Effector CD4-positive, alpha-beta T cell (primary cell): Measurements from ENCODE around the gene SCN5A.
"Not testable (repeated sequence)": the region's sequence is repeated elsewhere in the genome, so short reads cannot be mapped to it uniquely, and the experiment has no call there.

Source experiments
- DNase-seq: peaks from one replicate; pipeline ENCODE4 v3.0.0-alpha.2; 2020

SCN5A gene

DNA sequence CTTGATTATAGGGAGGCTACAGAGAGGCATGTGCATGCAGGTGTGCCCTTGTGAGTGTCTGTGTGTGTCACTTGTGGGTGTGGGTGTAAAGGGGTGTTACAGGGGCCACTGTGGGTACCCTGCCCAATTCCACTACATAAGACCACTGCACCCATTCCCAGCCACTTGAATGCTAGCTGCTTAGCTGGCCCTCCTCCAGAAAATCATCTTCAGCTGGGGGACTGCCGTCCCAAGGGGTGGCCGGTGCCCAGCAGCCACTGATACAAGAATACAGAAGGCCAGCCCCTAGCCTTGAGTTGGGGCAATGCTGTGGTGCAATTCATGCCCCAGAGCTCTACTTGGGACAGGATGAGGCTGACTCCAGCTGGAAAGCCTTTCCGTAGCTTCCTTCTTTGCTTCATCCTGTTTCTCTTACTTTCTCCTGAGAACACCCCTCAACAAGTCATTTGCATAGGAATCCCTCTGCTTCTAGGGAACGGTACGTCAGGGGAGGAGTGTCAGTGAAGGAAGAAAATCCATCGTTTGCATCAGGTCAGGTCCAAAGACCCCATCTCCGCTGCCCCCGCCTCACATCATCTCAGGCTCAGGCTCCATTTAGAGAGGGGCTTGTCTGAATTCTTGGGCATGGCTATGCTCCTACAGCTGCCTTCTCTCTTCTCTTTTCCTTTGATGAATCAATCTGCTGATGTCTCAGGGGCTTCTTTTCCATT lies 72.0 kb downstream of the SCN5A start:
- DNase-seq, result no peak

DNA sequence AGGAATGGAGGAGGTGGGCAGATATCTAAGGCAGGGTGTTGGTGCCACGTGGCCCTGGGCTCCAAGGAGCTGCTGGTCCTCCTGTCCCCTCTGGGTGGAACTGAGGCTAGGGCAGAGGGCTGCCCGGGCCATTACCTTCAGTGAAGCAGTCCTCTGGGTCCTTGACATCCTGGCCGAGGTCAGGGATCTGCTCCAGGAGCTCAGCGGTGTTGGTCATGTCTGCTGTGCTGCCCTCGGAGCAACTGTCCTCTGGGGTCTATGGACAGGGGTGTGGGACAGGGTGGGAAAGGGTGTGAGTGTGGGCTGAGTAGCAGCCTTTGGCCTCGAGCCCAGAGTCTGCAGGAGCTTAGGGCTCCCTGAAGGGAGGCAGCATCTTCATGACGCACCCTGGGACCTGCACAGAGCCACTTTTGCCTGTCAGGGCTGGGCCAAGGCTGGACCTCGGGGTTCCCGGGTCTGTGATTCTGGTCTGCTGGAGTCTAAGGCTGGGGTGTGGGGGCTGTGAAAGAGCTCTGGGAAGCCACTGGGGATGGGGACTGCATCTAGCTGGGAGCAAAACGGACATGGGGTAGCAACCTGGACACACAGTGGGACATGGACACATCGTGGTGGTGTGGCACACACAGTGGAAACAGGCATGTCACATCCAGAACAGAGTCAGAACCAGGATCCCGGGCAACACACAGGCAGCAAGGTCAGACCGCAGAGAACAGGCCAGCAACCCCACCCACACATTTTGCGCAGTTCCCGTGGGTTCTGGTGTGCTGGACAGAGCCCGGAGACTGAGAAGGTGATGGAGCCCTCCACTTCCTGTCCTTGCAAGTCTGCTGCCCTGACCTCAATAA lies 72.7 kb downstream of the SCN5A start:
- DNase-seq, result no peak

DNA sequence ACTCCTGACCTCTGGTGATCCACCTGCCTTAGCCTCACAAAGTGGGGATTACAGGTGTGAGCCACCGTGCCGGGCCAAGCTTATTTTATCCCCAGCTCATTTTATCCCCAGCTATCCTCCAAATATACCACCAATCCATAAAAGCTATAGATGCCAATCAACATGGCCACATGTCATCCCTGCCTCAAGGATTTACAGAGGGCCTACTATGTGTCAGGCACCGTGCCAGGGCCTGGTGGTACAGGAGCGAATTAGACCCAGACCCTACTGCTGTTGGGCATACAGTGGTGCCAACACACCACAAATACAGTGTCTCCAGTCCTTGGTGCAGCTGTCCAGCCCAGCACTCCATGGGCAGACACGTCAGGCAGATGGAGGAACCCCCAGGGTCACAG lies 73.4 kb downstream of the SCN5A start:
- DNase-seq, result no peak

DNA sequence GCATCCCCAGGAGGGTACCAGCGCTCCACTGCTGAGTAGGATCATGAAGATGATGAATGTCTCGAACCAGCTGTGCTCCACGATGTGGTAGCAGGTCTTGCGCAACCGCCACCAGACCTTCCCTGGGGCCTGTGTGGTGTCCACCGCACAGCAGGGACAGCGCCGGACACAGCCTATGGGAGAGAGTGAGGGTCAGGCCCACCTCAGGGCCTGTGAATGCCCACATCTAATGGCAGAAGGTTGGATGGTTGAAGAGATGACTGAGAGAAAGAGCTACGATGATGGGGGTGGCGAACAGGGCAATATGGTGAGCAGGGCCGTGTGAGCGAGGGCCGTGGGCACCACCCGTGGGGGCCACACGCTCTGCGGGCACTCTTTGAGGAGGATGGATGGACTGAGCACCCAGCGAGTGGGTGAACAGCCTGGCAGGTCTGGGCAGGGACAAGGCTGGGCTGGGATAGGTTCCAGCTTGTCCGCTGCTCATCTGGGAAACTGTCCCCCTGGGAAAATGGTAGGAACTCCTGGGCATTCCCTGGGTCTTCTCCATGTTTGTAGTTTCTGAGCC lies 74.1 kb downstream of the SCN5A start:
- DNase-seq, result no peak

DNA sequence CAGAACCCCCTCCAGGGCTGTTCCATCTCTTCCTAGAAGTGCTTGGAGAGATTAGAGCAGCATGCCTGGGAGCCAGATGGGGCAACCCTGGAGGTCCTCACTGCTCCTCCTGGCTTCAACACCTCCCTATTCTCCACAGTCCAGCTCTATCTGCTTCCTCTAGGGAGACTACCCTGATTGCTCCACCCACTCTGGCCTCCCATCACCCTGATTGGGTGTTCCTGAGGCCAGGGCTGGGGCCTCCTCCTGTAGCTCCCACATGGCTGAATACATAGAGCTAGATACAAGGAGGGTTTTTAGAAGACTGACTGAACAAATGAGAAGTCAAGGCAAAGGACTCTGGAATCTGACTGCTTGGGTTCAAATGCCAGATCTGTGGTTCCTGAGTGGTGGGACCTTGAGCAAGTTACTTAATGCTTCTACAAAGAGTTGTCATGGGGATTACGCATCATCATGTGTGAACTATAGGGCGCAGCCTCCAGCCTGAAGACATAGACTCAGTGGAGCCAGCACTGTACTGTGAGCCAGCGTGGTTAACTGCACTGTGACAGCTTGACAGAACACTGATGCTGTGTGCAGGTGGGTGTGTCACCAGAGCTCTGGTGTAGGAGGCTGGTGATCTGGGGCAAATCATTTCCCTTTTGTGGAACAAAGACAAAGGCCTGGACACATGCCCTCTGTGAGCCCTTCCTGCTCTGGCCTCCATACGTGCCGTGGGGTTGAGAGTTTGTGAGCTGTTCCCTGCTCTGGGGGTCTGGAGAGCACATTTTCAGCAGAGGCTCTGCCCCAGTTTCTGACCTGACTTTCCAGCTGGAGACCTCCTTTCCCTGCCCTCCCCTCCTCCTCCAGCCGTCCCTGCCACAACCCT lies 74.8 kb downstream of the SCN5A start:
- DNase-seq, result no peak

DNA sequence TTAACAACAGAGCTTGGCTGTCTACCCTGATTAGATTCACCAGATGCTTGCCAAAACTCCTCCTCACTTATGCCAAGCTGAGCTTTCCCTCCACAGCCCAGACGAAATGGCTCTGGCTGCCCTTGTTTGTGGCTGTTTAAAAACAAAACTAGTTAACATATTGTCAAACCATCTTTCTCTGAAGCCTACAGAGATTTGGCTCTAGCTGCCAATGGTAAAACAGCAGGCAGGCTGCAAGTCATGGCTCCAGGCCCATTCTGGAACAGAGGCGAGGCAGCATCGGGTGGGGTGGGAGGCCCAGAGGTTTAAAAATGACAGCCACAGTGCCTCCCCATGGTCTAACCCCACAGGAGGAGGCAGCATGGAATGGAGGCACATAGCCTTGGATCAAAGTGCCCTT lies 75.9 kb downstream of the SCN5A start:
- DNase-seq, result no peak

DNA sequence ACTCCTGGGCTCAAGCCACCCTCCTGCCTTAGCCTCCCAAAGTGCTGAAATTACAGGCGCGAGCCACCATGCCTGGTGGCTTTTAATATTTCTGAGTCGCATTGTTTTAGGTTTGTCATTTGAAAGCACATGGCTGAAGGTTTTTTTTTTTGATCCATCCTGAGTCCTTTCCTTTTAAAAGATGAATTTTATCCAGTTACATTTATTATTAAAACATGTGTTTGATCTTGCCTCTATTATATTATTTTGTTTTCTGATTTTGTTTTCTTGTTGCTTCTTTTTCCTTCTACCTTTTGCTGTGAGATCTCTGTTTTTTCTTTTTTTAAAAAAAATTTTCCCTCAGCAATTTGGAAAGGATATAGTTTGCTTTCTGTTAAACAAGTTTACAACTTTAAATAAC lies 76.4 kb downstream of the SCN5A start:
- DNase-seq, result no peak

DNA sequence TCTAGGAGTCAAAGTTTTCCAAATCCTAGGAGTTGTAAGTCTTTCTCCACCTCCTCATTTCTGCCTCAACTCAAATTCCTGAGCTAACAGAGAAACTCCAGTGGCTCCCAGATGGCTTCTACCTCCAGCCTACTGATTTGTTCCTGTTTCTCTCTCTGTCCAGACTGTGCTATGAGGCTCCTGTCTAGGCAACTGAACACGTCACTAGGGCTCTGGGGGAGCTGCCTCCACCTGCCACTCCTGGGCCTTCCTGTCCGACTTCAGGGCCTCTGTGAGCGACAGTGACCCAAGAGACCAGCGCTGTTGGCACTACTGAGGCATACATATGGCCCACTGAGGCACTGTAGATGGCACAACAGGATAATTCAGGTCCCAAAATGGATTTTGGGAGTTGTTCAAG lies 82.0 kb downstream of the SCN5A start:
- no peak for DNase-seq

DNA sequence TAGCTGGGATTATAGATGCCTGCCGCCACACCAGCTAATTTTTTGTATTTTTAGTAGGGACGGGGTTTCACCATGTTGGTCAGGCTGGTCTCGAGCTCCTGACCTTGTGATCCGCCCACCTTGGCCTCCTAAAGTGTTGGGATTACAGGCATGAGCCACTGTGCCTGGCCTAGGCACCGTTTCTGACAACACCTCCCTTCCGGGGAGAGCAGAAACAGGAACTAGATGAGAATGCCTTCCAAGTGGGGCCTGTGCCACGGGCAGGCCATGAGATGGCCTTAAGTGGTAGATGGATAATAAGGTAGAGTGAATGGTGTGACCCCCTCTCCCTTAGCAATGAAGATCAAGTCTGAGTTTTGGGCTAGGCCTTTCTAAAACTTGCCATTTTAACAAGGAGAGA lies 82.7 kb downstream of the SCN5A start:
- DNase-seq, result not testable (repeated sequence)

DNA sequence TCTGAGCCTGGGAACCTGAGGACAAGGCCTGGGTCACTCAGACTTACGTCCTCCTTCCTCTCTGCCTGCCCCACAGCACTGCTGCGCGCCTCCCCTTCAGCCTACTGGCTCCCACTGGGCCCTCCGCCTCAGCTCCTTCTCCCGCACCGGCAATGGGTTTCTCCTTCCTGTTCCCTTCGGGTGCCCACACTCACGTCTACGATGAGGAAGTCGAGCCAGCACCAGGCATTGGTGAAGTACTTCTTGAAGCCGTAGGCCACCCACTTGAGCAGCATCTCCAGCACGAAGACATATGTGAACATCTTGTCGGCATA lies 83.3 kb downstream of the SCN5A start:
- DNase-seq, result no peak

DNA sequence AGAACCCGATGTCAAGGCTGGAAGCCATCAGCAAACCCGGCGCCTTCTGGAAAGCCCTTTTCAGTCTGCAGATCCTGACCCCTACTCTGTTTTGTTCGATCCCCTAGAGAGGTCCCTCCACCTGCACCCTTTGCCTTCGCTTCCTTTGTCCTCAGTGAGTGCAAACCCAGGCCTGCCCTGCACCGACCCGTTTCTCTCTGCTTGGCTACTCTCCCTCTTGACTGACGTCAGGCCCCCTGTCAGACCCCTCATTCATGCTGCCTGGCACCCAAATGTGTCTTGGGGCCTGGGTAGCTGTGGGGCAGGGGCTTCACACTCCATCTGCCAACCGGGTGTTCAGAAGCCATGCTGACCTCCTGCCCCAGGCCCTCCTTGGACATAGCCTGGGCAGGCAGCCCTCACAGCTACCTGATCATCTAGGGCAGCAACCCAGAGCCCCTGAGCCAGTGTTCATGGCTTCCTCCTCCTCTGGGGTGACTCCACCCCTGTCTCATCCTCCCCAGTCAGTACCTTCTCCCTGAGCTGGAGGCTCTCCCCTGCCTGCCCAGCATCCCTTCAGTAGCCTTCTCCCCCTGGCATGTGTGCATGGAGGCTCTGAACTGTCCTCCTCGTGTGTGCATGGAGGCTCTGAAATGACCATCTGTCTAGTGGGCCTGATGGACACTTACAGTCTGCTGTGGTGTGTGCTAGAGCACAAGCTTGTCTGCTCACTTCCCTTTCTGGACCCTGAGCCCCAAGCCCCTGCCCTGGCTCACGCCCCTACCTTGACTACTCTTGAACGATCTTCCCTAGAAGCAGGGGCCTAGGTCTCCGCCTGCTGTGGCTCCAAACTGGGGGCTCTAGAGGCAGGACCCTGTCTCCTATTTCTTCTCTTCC lies 83.9 kb downstream of the SCN5A start:
- DNase-seq, result no peak

DNA sequence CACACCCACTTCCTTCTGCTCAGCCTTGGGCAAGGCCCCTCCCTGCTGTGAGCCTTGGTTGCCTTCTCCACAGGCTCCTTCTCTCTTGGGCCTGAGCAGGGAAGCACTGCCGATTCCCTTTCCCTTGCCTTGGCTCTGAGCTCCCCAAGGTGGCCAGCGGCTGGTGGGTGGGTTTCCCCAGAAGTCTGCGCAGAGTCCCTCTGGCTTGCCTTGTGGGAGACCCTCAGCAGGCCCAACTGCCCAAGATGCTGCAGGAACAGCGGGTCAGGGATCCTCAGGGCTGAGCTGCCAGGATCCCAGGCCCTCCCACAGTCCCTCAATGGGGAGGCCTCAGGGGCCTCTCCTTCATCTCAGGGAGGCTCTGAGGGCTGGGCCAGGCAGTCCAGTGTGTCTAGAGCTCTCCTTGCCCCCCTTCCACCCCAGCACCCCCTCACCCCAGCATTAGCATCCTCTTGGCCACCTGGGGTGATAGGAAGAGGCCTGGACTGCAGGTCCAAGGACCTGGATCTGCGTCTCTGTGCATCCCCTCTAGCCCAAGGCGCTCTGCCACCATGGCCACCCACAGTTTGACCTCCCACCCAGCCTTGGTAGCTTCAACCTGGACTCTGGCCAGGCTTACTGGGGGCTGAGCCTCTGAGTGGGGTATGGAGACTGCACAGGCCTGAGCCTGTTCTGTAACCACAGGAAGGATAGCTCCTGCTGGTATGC lies 84.7 kb downstream of the SCN5A start:
- DNase-seq, result no peak

DNA sequence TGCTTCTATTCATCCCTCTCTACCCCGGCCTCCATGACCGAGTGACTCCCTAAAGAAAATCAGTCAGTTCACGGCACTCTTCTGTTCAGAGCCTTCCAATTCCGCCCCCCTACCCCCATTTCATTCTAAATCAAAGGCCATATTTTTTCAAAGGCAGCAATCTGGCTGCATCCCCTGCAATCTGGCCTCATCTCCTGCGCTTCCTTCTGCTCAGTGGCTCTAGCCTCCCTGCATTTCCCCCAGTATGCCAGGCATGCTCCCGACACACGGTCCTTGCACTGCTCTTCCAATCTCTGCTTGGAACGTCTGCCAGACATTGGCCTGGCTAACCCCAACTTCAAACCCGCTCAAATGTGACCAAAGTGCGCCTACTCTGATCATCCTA lies 85.6 kb downstream of the SCN5A start:
- DNase-seq, result no peak

DNA sequence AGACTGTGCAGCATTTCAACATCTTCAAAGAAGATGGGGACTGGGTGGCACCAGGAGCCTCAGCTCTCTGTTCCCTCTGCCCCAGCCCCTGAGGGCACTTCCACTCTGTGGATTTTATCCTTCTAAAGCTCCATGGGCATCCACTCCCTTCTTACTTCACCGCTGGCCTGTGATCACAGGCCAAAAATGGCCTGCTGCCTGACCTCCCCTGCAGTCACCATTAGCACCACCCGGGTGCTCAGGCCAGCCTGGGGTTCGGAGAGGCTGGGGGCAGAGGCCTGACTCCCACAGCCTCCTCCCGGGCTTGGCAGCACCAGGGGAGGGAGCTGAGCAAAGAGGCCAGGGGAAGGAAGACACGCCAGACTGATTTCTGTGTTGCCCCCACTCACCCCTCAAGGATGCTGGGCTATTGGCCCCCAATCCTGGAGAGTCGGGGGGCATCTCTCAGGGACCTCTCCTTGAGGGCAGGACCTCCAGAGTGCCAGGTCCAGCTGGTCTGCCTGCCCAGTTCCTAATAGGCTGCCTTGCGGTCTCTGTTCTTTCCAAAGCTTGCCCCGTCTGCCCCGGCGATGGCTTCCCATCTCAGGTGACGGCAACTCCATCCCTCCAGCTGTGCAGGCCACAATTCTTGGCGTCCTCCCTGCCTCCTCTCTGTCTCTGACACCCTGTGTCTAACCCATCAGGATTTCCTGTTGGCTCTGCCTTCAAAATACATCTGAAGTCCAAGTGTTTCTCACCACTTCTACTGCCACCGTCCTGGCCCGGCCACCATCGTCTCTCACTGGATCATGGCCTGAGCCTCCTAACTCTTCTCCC lies 86.2 kb downstream of the SCN5A start:
- DNase-seq, result no peak

DNA sequence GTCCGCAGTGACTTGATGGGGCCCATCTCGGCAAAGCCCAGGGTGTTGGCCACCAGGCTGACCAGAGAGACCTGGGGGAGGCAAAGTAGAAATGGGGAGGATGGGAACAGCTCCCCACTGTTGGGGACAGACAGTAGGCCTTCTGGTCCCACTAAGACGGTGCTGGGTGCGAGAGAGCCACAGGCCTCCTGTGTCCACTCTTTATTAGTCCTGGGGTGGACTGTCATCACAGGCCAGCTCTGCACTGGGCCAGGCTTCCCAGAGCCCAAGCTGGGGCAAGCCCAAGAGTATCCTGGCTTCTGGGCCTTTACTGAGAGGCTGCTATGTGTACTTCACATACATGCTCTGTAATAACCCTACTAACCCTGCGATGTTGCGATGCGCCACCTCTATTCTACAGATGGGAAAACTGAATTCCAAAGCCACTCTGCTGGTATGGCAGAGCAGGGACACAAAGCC lies 87.0 kb downstream of the SCN5A start:
- DNase-seq, result no peak

DNA sequence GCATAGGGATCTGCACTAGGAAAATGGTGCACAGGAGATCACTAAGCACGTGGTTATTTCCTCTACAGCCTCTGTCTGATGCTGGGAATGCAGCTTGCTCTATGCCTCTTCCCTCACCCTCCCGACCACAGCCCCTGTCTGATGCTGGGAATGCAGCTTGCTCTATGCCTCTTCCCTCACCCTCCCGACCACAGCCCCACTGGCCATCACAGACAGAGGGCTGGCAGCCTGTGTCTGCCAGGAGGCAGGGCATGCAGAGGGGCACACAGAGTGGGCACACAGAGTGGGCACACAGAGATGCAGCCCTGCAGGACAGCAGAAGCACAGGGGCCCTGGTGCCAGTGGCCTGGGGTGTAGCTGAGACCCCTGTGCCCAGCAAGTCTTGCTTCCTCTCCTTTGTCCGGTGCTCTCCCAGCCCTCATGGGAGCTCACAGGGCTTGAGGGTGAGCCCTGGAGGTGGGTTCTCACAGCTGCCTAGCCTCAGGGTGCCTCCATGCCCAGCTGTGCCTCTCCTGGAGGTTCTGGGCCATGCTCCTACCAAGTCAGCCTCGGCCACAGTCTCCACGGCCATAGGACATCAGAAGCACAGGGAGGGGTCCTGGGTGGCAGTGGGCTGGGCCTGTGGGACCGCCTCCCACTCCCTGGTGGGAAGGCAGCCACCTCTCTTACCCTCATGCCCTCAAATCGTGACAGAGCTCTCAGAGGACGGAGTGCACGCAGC lies 87.6 kb downstream of the SCN5A start:
- no peak for DNase-seq

DNA sequence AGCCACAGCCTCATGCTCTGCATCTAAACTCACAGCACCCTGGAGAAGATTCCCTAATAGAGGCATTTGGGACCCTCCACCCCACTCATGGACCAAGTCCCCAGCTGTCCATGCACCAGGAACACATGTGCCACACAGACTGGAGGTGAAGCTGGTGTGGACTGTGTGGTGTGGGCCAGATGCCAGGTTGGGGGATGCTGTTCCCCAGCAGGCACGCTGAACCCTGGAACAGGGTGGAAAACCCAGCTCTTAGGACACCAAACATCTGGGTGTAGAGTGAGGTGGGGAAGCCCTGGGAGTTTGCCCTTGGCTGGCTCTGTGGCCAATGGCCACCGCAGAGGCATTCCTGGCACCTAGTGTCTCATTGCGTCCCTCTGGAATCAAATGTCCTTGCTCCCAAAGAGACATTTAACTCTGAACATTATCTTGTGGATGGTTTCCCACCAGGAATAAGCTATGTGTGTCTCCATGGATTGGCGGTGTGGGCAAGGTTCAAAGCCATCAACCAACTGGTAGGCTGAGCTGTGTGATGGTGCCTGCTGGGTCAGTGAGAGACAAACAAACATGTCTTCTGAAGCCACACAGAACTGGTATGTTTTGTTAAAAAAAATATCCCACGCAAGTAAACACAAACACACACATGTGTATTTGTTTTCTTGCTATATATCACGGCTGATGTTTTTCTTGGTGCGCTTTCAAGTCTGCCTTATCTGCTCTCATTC lies 88.3 kb downstream of the SCN5A start:
- no peak for DNase-seq

DNA sequence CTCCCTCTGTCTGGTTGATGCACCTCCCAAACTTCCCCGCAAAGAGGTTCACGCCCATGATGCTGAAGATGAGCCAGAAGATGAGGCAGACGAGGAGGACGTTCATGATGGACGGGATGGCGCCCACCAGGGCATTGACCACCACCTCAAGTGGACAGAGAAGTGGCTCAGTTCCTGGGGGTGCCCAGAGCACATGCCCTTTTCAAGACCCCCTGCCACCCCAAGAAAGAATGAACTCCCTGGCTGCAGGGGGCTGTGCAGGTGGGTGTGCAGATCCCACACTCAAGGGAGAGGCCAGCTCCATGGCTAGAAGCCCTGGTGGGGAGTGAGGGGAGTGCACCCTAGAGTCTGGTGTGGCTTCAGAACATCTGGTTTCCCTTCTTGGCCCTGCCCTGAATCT lies 89.2 kb downstream of the SCN5A start:
- DNase-seq, result no peak

DNA sequence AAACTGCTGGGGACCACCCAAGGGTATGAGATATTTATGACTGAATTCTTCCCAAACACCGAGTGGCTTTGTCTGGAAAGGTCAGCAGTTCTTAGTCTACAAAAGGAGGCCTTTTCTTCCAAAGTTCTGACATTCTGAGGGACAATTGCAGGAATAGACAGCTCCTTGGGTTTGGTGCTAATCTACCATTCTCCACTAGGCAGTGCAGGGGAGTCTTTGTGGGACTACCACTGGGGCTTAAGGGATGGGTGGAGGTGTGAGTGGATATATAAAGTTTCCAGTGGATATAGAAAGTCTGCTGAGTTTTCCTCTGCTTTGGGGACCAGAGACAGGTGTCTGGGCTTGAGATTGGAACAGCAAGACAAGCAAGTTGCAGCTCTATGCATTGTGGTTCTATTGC lies 90.6 kb downstream of the SCN5A start:
- DNase-seq, result no peak
